Measurements from ENCODE around the gene PLEKHA7. TPM values are rescaled to one million over a fixed set of nuclear protein-coding genes. Genes with fewer than 3 reads are reported as not detected.

The PLEKHA7 gene
- total and polyA plus RNA-seq, 8 donors, result 12.8 to 82.3 (median 46.6) TPM

DNA sequence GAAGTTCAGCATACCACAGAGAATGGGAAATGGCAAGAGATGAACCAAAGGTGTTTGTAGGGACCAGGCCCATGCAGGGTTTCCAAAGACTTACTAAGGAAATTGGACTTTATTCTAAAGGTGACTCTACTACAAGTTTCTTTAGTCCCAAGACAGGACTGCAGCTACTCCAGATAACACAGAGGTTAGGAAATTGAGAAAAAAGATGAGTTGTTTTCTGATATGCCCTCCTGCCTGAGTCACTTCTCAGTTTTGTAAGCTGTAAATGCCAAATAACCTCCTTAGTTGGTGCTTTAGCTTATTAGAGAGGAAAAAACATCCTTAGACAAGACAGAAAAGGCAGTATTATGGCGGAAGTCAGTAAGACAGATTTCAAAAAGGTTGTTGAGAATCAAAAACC, 179.8 kb downstream of the PLEKHA7 start:
- TF ChIP-seq EP300 (IDR thresholded peaks at IDR 0.05) (no peak), POLR2A (IDR thresholded peaks at IDR 0.05) (no peak), POLR2AphosphoS5 (IDR thresholded peaks at IDR 0.05) (no peak)
- TF ChIP-seq, protein P1, sequence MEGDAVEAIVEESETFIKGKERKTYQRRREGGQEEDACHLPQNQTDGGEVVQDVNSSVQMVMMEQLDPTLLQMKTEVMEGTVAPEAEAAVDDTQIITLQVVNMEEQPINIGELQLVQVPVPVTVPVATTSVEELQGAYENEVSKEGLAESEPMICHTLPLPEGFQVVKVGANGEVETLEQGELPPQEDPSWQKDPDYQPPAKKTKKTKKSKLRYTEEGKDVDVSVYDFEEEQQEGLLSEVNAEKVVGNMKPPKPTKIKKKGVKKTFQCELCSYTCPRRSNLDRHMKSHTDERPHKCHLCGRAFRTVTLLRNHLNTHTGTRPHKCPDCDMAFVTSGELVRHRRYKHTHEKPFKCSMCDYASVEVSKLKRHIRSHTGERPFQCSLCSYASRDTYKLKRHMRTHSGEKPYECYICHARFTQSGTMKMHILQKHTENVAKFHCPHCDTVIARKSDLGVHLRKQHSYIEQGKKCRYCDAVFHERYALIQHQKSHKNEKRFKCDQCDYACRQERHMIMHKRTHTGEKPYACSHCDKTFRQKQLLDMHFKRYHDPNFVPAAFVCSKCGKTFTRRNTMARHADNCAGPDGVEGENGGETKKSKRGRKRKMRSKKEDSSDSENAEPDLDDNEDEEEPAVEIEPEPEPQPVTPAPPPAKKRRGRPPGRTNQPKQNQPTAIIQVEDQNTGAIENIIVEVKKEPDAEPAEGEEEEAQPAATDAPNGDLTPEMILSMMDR (IDR thresholded peaks at IDR 0.05), result no peak
- no peaks in the 10 kb centered on the region for H3K9me3 ChIP-seq
- no peak overlapping the region for H3K27ac ChIP-seq
- 94 to 100% (median 97%) methylated on average over 1 of the region's 1 CpG for WGBS, 5 donors
- no peaks in the 10 kb centered on the region for H3K27me3 ChIP-seq
- no peaks in the 10 kb centered on the region for H3K4me1 ChIP-seq
- DNase-seq, result no peak
- intact Hi-C loops (cut with DNase I; ENCODE audit: low total_unique reads), result no loop called here
- H3K4me3 ChIP-seq, result no peak overlapping the region
- H3K36me3 ChIP-seq, result peaks cover 6 to 58% (median 42%) of the 10 kb centered on the region in 4 donors

DNA sequence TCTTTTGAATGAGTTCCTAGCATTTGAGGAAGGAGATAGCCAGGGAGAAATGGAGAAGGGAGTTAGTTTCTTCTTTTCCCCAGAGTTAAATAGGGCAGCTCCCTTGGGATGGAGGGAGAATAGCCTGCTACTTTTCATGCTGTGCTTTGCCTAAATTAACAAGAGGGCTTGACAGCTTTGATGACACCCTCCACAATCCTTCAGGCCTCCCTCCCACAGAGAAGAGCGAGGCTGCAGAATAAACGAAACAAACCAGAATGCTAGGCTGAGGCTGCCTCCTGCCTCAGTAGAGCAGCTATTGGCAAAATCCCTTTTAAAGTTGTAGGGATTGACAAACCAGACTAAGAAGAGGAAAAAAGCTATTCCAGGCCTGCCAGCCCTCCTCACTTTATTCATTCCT, 181.2 kb downstream of the PLEKHA7 start:
- no peaks in the 10 kb centered on the region for H3K9me3 ChIP-seq
- intact Hi-C loops (cut with DNase I; ENCODE audit: low total_unique reads), result no loop called here
- TF ChIP-seq EP300 (IDR thresholded peaks at IDR 0.05) (no peak), POLR2AphosphoS5 (IDR thresholded peaks at IDR 0.05) (no peak), POLR2A (IDR thresholded peaks at IDR 0.05) (no peak)
- TF ChIP-seq, protein P1 (IDR thresholded peaks at IDR 0.05), result no peak
- H3K4me1 ChIP-seq, result no peaks in the 10 kb centered on the region
- no peak overlapping the region for H3K27ac ChIP-seq
- no peak for DNase-seq
- 81 to 86% (median 83%) methylated on average over 2 of the region's 2 CpGs for WGBS, 5 donors
- peaks cover 6 to 58% (median 45%) of the 10 kb centered on the region in 4 donors for H3K36me3 ChIP-seq
- H3K4me3 ChIP-seq, result no peak overlapping the region
- H3K27me3 ChIP-seq, result no peaks in the 10 kb centered on the region

DNA sequence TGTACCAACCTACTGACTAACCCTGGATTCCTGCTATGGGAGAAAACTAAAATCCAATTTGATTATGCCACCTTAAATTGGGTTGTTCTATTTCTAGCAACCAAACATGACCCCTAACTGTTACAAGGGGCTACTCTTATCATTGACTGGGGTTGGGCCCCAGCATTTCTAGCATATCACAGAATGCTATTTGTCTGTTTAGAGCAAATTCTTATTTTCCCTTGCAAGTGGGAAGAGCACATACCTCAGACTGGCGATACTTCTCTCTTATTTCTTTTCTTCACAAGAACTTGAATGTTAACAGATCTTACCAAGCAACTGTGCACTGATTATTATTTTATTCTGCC, 182.0 kb downstream of the PLEKHA7 start:
- H3K27ac ChIP-seq, result no peak overlapping the region
- H3K36me3 ChIP-seq, result peaks cover 6 to 58% (median 44%) of the 10 kb centered on the region in 4 donors
- intact Hi-C loops (cut with DNase I; ENCODE audit: low total_unique reads), result no loop called here
- H3K27me3 ChIP-seq, result no peaks in the 10 kb centered on the region
- no peak for DNase-seq
- peaks cover under 1 to 6% (median 4%) of the 10 kb centered on the region in 4 donors for H3K4me1 ChIP-seq
- WGBS, 5 donors, result 91 to 98% (median 95%) methylated on average over 1 of the region's 1 CpG
- TF ChIP-seq, protein P1 (IDR thresholded peaks at IDR 0.05), result no peak
- TF ChIP-seq EP300 (IDR thresholded peaks at IDR 0.05) (no peak), POLR2AphosphoS5 (IDR thresholded peaks at IDR 0.05) (no peak), POLR2A (IDR thresholded peaks at IDR 0.05) (no peak)
- H3K4me3 ChIP-seq, result no peak overlapping the region
- no peaks in the 10 kb centered on the region for H3K9me3 ChIP-seq

DNA sequence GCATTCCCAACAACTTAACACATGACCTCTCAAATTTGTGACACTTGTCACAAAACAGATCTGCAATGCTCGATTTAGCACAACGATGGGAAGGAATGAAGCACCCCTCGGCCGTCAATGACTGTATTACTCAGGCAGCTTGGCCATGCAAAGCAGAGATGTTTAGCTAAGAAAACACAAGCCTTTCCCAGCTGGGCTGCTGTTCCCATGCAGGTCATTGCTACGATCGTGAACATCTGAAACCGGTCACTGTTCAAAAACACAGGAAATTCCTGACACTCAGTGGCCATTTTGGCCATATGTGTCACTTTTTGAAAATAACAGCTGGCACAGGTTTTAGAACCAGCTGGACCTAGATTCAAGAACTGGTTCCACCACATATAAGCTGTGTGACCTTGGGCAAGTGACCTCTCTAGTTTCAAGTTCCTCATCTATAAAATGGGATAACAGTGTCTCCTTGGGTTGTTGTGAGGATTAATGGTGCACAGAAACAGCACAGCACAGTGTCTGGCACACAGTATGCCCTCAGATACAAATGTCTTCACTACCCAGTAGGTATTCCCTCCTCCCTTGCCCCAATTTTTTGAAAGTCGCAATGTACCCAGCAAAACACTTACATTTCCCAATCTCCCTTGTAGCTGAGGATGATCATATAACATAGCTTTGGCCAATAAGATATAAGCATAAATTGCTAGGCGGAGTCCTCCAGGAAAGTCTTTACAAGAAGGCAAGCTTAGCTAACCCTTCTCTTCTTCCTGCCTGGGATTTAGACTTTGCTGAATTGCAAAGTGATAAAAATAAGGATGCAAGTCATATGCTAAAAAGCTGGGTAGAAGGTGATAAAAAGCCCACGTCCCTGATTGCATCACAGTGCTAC, 182.7 kb downstream of the PLEKHA7 start:
- DNase-seq, result peak in 1 of 2 donors; percentile 40
- H3K27ac ChIP-seq, result no peak overlapping the region
- H3K36me3 ChIP-seq, result peaks cover 6 to 55% (median 44%) of the 10 kb centered on the region in 4 donors
- no peak overlapping the region for H3K4me3 ChIP-seq
- H3K4me1 ChIP-seq, result peaks cover 4 to 9% (median 7%) of the 10 kb centered on the region in 4 donors
- 72 to 85% (median 79%) methylated on average over 10 of the region's 10 CpGs for WGBS, 5 donors
- no peaks in the 10 kb centered on the region for H3K27me3 ChIP-seq
- TF ChIP-seq, protein P1 (IDR thresholded peaks at IDR 0.05), result no peak
- TF ChIP-seq EP300 (IDR thresholded peaks at IDR 0.05) (no peak), POLR2AphosphoS5 (IDR thresholded peaks at IDR 0.05) (no peak), POLR2A (IDR thresholded peaks at IDR 0.05) (no peak)
- intact Hi-C loops (cut with DNase I; ENCODE audit: low total_unique reads), result no loop called here
- H3K9me3 ChIP-seq, result no peaks in the 10 kb centered on the region
